GM21825 (cell line): ENCODE results near the gene VWCE.
"Not testable (repeated sequence)": the region's sequence is repeated elsewhere in the genome, so short reads cannot be mapped to it uniquely, and the experiment has no call there.

Source experiments
- ATAC-seq: cut with Tn5 transposase; IDR thresholded peaks from one replicate; pipeline ENCODE4 v1.9.1; 2021; ENCODE audit warnings: mild to moderate bottlenecking, moderate library complexity; ENCODE audit not compliant: unreplicated experiment

The VWCE gene

DNA sequence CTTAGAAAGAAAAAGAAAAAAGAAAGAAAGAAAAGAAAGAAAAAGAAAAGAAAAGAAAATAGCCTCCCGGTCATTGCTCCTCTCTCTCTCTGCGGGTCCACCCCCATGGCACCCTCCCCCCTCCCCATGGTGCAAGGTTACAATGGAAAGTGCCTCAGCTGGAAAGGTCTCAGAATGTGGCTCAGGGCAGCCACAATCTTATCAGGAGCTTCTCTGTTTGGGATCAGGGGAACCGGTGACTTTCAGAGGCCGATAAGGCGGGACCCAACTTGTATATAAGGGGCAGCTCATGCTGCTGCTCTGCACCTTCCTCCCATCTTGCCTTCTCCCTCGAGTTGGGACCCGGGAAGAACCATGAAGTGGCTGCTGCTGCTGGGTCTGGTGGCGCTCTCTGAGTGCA is 73.1 kb downstream of the VWCE start, which contains the start of gene PGA4:
TSS of gene PGA4 (plus strand) at position 301 of the 400 bp plus-strand sequence. CDS start at position 355, 54 bp downstream.
- not testable (repeated sequence) for ATAC-seq

DNA sequence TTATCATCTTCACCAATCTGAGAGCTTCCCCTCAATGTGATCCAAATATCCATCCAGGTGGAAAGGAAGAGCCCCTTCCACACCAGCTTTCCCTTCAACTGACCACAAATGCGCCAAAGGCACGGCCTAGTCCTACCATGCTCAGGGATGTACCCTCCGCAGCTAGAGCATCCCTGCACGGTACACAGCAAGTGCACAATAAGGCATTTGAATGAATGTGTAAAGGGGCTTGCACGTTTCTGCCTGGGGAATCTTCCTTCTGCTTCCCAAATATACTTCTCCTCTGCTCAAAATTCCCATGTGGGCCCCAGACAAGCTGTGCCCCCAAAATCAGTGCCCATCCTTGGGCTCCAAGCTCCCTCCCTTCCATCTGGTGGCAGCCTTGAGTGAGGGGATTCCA is 76.1 kb downstream of the VWCE start:
- ATAC-seq = not testable (repeated sequence)

DNA sequence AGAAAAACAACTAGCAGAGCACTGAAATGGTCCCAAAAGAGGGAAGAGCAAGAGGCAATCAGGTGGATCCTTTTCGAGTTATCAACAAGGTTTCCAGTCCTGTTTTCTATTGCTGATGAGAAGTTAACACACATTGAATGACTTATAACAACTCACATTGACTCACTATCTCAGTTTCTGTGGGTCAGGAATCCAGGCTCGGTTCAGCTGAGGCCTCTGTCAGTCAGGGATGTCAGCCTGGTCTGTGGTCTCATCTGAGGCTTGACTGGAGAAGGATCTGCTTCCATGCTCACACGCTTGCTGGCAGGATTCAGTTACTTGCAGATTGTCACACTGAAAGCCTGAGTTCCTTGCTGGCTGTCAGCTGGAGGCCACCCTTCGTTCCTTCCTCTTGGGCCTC is 76.8 kb downstream of the VWCE start:
- ATAC-seq = not testable (repeated sequence)

DNA sequence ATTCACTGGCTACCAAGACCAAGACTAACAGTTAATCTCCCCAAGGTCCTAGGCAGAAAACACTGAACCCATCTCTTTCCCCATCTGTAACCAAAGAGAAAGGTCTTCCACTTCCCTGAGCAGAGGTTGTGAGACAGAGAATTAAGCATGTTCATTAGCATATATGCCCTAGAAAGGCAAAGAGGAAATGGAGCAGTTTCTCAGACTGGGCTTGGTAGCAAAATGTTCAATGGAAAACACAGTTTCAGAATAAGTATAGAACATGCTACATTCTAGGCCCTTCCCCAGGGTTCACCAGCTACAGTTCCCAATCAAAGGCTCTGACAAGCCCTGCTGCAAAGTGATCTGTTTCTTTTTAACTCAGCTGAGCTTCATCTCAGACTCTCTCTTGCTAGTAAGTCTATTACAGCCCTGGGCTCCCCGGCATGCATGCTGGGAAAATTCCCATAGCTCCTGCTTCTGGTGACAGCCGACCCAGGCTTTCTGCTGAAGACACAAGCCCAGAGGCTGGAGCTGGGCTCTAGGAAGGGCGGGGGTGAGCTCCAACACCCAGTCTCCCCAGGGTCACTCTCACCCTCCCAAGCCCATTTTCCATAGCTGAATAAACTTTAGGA is 81.3 kb downstream of the VWCE start:
- not testable (repeated sequence) for ATAC-seq

DNA sequence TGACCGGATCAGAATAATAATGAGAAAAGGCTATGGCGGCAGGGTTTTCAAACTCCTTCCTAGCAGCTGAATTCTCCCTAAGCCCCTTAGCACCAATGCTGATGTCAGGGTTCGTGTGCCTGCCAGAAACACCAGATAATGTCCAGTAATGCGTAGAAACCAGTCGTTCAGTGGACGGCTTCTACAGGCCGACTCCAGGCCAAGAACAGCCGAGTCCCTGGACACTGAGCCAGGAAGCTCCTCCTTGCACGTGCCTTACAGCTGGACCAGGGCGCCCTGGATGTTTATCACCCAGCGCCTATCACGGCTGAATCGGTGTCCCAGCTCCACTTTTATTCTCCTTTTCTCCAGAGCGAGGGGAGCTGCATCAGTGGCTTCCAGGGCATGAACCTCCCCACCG is 82.9 kb downstream of the VWCE start:
- ATAC-seq = not testable (repeated sequence)

DNA sequence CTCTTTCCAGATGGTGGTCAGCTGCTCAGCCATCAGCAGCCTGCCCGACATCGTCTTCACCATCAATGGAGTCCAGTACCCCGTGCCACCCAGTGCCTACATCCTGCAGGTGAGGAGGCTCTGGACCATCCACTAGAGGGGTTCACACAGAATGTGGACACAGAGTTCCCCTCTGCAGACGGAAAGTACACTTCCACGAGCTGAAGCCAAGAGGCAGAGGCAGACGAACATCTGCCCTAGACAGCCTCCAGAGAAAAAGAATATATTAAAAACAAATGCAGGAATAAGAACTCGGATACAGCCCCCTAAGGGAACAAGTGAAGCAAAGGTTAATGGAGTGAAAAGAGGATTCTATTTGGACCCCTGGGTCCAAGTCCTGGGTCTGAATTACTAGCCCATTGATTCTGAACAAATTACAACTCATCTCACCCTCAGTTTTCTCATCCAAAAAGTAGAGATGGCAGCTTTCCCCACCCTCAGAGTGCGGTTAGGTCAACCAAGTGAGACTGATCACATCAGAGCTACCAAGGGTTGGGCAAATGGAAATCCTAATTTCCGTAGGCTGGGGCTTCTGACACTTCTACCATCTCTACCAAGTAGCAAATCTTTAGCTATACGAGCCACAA is 83.7 kb downstream of the VWCE start:
- ATAC-seq = not testable (repeated sequence)

DNA sequence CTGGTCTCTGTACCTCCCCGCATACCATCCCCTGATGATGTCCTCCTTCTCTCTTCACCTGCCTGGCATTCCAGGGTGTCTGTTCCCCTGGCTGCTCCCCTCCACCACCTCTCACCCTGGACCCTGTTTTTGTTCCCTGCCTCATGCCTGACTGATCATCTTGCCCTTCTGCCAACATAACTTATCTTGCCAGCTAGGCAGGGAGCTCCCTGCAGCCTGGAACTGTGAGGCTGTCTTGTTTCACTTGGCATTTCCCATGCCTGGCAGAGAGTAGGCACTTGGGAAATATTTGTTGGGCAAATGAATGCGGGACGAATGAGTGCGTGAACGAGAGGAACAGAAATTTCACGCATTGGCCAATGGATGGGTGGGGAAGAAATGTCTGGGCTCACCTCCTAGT is 84.5 kb downstream of the VWCE start:
- ATAC-seq = not testable (repeated sequence)
